GM12878 (cell line): ENCODE measurements around the gene RBPJ. TPM values are rescaled to one million over a fixed set of nuclear protein-coding genes. Genes with fewer than 3 reads are reported as not detected.

Experiments used
- ATAC-seq: fragments of 200-7000 bp; cut with Tn5 transposase; 3 replicates; pipeline ENCODE4 v1.9.1; 2020; ENCODE audit warnings: mild to moderate bottlenecking, moderate library complexity
- BruUV-seq: library from RNA; stranded (reverse); fragments of 400-500 nt; replicated peaks from 2 replicates; lab custom pipeline; 2021; lab: Mats Ljungman, UMichigan
- CTCF ChIA-PET: fragments of 300-600 bp; sonication (Branson Sonifier 250); formaldehyde crosslinking; extraction: SDS; loops from one replicate; lab custom pipeline; 2021; ENCODE audit warnings: inconsistent platforms; lab: Yijun Ruan, JAX
- POLR2A ChIA-PET: fragments of 350-600 bp; formaldehyde crosslinking; extraction: SDS; loops from one replicate; lab custom pipeline; 2021; ENCODE audit warnings: inconsistent platforms; lab: Charles Lee
- RAD21 ChIA-PET: fragments of 300-600 bp; sonication (Branson Sonifier 250); formaldehyde crosslinking; loops from one replicate; lab custom pipeline; 2023; ENCODE audit warnings: antibody characterized with exemption; ENCODE audit not compliant: unreplicated experiment; lab: Charles Lee
- SMC1A ChIA-PET: fragments of 300-600 bp; sonication (Branson Sonifier 250); formaldehyde crosslinking; loops from one replicate; lab custom pipeline; 2023; ENCODE audit not compliant: unreplicated experiment, uncharacterized antibody; lab: Charles Lee
- DNase-seq: peaks from one replicate; pipeline ENCODE4 v3.0.0-alpha.2; 2011; ENCODE audit warnings: low read depth, low spot score
- FAIRE-seq: peaks from 3 replicates; lab custom pipeline; 2011; peaks lifted over from hg19 to GRCh38; lab: Jason Lieb, UNC
- H2AFZ ChIP-seq: 2 replicates; pipeline ENCODE4 v1.6.0; 2011; ENCODE audit warnings: low read depth, low read length, control low read depth; ENCODE audit not compliant: control insufficient read depth
- H3K27ac ChIP-seq: 2 replicates; pipeline ENCODE4 v1.5.1; 2011; ENCODE audit warnings: control low read depth; ENCODE audit not compliant: control insufficient read depth, insufficient read depth
- H3K27me3 ChIP-seq, 2 experiments: replicated peaks in 1 of 2; 2 replicates each; pipeline versions ENCODE4 v1.6.0 to v1.6.1; 2011; ENCODE audit warnings: low read length in 1 of 2; ENCODE audit not compliant: control insufficient read depth in 2 of 2, insufficient read depth in 2 of 2
- H3K36me3 ChIP-seq, 2 experiments: 2 replicates each; pipeline ENCODE4 v1.5.1; 2011; ENCODE audit warnings: low read length in 1 of 2; ENCODE audit not compliant: control insufficient read depth in 2 of 2, insufficient read depth in 2 of 2
- H3K4me1 ChIP-seq: 2 replicates; pipeline ENCODE4 v1.6.1; 2011; ENCODE audit warnings: mild to moderate bottlenecking, low read length, moderate library complexity, mixed read lengths; ENCODE audit not compliant: control insufficient read depth, insufficient read depth
- H3K4me2 ChIP-seq: 2 replicates; pipeline ENCODE4 v1.6.0; 2011; ENCODE audit warnings: control low read depth; ENCODE audit not compliant: control insufficient read depth, insufficient read depth
- H3K4me3 ChIP-seq: fragments of 200-600 bp; sonication (generic); 2 replicates; pipeline ENCODE4 v1.5.1; 2016
- H3K79me2 ChIP-seq: 2 replicates; pipeline ENCODE4 v1.6.0; 2011; ENCODE audit warnings: low read length; ENCODE audit not compliant: control insufficient read depth, insufficient read depth
- H3K9ac ChIP-seq: 2 replicates; pipeline ENCODE4 v1.8.0; 2011; ENCODE audit warnings: low read length, control low read depth, mixed read lengths; ENCODE audit not compliant: control insufficient read depth, insufficient read depth
- H3K9me3 ChIP-seq: replicated peaks from 3 replicates; pipeline ENCODE4 v1.5.1; 2011; ENCODE audit warnings: mild to moderate bottlenecking, low read length; ENCODE audit not compliant: control insufficient read depth, insufficient read depth
- H4K20me1 ChIP-seq: 2 replicates; pipeline ENCODE4 v1.6.0; 2011; ENCODE audit not compliant: control insufficient read depth, insufficient read depth
- ASH2L ChIP-seq: fragments of 300-600, 200-600 bp; sonication (generic); IDR thresholded peaks from 2 replicates; pipeline ENCODE4 v1.6.1; 2017; ENCODE audit warnings: low read depth, mild to moderate bottlenecking, borderline replicate concordance
- ESRRA ChIP-seq: IDR thresholded peaks from 2 replicates; pipeline ENCODE4 v1.6.1; 2012; ENCODE audit warnings: mild to moderate bottlenecking, low read length, improper control_type of control experiment
- HDAC2 ChIP-seq: fragments of 200-600 bp; sonication (generic); IDR thresholded peaks from 2 replicates; pipeline ENCODE4 v1.6.1; 2017
- HDGF ChIP-seq: fragments of 450-650 bp; IDR thresholded peaks from 2 replicates; pipeline ENCODE4 v1.6.1; 2016; ENCODE audit warnings: antibody characterized with exemption
- KLF5 ChIP-seq: fragments of 450-650 bp; IDR thresholded peaks from 2 replicates; pipeline ENCODE4 v1.6.1; 2014; ENCODE audit warnings: mild to moderate bottlenecking; ENCODE audit not compliant: partially characterized antibody
- MEF2B ChIP-seq: fragments of 450-650 bp; IDR thresholded peaks from 2 replicates; pipeline ENCODE4 v1.6.1; 2018; ENCODE audit warnings: mild to moderate bottlenecking, moderate library complexity; ENCODE audit not compliant: partially characterized antibody, poor library complexity, severe bottlenecking
- MLLT1 ChIP-seq: fragments of 450-650 bp; IDR thresholded peaks from 2 replicates; pipeline ENCODE4 v1.6.1; 2016; ENCODE audit warnings: mild to moderate bottlenecking
- PAX5 ChIP-seq: IDR thresholded peaks from 2 replicates; pipeline ENCODE4 v1.6.1; 2011; ENCODE audit warnings: low read depth, low read length, borderline replicate concordance
- WGBS: methylation state at CpG from one replicate; pipeline ENCODE4 v1.1.6; 2016; ENCODE audit warnings: low lambda C conversion rate; ENCODE audit not compliant: insufficient replicate concordance, insufficient coverage; ENCODE audit errors: missing lambda C conversion rate; 5-methylcytosine and 5-hydroxymethylcytosine counted together
- in situ Hi-C: fragments of 300-500 bp; cut with MboI; formaldehyde crosslinking; loops from 9 replicates; pipeline ENCODE4 v1.14.3; 2018; ENCODE audit warnings: mixed read lengths
- intact Hi-C: fragments of 100-400 bp; cut with micrococcal nuclease; formaldehyde crosslinking; loops from one replicate; pipeline ENCODE4 v1.14.2; 2022; ENCODE audit not compliant: unreplicated experiment
- polyA plus RNA-seq, 11 experiments: library from polyadenylated mRNA; depleted of rRNA in 4 of 11; unstranded in 6 of 11; stranded (reverse) in 5 of 11; fragments of >200 nt; fragmentation: Nextera tagmentation in 4 of 11; fragmentation: Illumina TruSeq in 1 of 11; extraction: Ambion mirVana in 4 of 11; extraction: Trizol in 1 of 11; gene quantifications; 1 replicate in 1 of 11; 2 replicates in 10 of 11; pipeline versions ENCODE4 v1.2.1 to v1.2.3, GENCODE V29; 2011 to 2016; ENCODE audit warnings: inconsistent platforms in 2 of 11, missing spikeins in 2 of 11, low read depth in 1 of 11
- total RNA-seq, 4 experiments: library from RNA; depleted of rRNA in 3 of 4; stranded (reverse); fragments of >200 nt in 3 of 4; fragmentation: Illumina TruSeq in 1 of 4; extraction: Trizol in 1 of 4; gene quantifications; 2 replicates each; pipeline versions ENCODE4 v1.2.1 to v1.2.3, GENCODE V29; 2013 to 2021

RBPJ gene
- total and polyA plus RNA-seq, 10 of the 15 experiments (the other 5 are each of a cell fraction or from before 2014, with no cell fraction given), result 24.5 to 87.6 (median 41.6) TPM

GRCh38 chr4:26482508-26483462 lies 162.0 kb downstream of the RBPJ start:
- in situ Hi-C loops, result no loop called here
- ChIA-PET CTCF (interaction anchor here (1.3 kb wide), 1 partner anchor 566 kb away, joined by 4 read pairs; no protein-coding TSS in a partner anchor), POLR2A (no interaction called here), SMC1A (interaction anchor here (0.6 kb wide), 1 partner anchor 10 kb away, joined by 3 read pairs; no protein-coding TSS in a partner anchor), RAD21 (no interaction called here)
- no peaks in the 10 kb centered on the region for H3K9me3 ChIP-seq
- intact Hi-C loops, result no loop called here
- no peaks in the 10 kb centered on the region for H3K4me1 ChIP-seq
- no peaks in the 10 kb centered on the region for H3K36me3 ChIP-seq
- H3K79me2 ChIP-seq, result no peaks in the 10 kb centered on the region
- H3K27me3 ChIP-seq, result 0 out of 4 replicates have a peak, but pooled peaks cover 0 to 5% of the 10 kb centered on the region in 2 experiments
- H4K20me1 ChIP-seq, result no peaks in the 10 kb centered on the region
- H2AFZ ChIP-seq, result no peak overlapping the region
- DNase-seq (no peak), FAIRE-seq (no peak), ATAC-seq (no peak)
- no peak overlapping the region for H3K4me2 ChIP-seq
- TF ChIP-seq ASH2L, result no peak
- TF ChIP-seq PAX5, result no peak
- no peak for TF ChIP-seq HDAC2
- TF ChIP-seq MLLT1, result no peak
- no peak for TF ChIP-seq MEF2B
- TF ChIP-seq HDGF, result no peak
- no peak for TF ChIP-seq ESRRA
- TF ChIP-seq KLF5, result no peak
- H3K4me3 ChIP-seq, result no peak overlapping the region
- no TSS peak for BruUV-seq
- 26% methylated on average over 3 of the region's 3 CpGs for WGBS
- no peak overlapping the region for H3K27ac ChIP-seq
- H3K9ac ChIP-seq, result no peak overlapping the region
